BJ (cell line): ENCODE results near the gene PPP1R1B. TPM values are rescaled to one million over a fixed set of nuclear protein-coding genes. Genes with fewer than 3 reads are reported as not detected.

Experiments used
- CTCF ChIA-PET: fragments of 350-600 bp; formaldehyde crosslinking; extraction: SDS; loops from one replicate; lab custom pipeline; 2021; ENCODE audit warnings: antibody characterized with exemption, inconsistent platforms; lab: Yijun Ruan, JAX
- POLR2A ChIA-PET: fragments of 300-600 bp; sonication (Branson Sonifier 250); formaldehyde crosslinking; extraction: SDS; loops from one replicate; lab custom pipeline; 2021; ENCODE audit warnings: antibody characterized with exemption; lab: Charles Lee
- DNase-seq: peaks from one replicate; pipeline ENCODE4 v3.0.0-alpha.2; 2011; ENCODE audit warnings: low read depth
- H3K27me3 ChIP-seq: 2 replicates; pipeline ENCODE4 v1.6.0; 2011; ENCODE audit warnings: low read length; ENCODE audit not compliant: control insufficient read depth, insufficient read depth
- H3K36me3 ChIP-seq: 2 replicates; pipeline ENCODE4 v1.5.1; 2011; ENCODE audit warnings: low read length; ENCODE audit not compliant: control insufficient read depth, insufficient read depth
- H3K4me3 ChIP-seq: 2 replicates; pipeline ENCODE4 v1.5.1; 2011; ENCODE audit warnings: low read depth, mild to moderate bottlenecking, control low read depth, low read length
- CTCF ChIP-seq: IDR thresholded peaks from 2 replicates; pipeline ENCODE4 v1.5.1; 2011; ENCODE audit warnings: low read depth, mild to moderate bottlenecking, control low read depth, inconsistent platforms, low read length, moderate library complexity; ENCODE audit not compliant: insufficient read depth
- polyA plus RNA-seq: library from polyadenylated mRNA; depleted of rRNA; stranded (reverse); fragments of >200 nt; gene quantifications from 2 replicates; pipeline ENCODE4 v1.2.3, GENCODE V29; 2011; rRNA removed

Gene PPP1R1B
- polyA plus RNA-seq, 1 experiment: not detected

- DNase-seq: no peak
- H3K36me3 ChIP-seq: peaks cover 4% of the 10 kb centered on the region; the same call in 1 of the 2 replicates
- ChIA-PET CTCF (no interaction called here), POLR2A (no interaction called here)
- no peak overlapping the region for H3K4me3 ChIP-seq
- no peak for TF ChIP-seq CTCF
- H3K27me3 ChIP-seq: no peaks in the 10 kb centered on the region
Measured at GRCh38 chr17:39684369-39685192, 57.8 kb downstream of the PPP1R1B start.

Other genes starting within 250 kb of the PPP1R1B start
- 3.9 and 5.1 TPM in 2 replicates for gene FBXL20, start 225.3 kb upstream of the PPP1R1B start, polyA plus RNA-seq
- 22.9 and 33.3 TPM in 2 replicates for gene MED1, start 175.7 kb upstream of the PPP1R1B start, polyA plus RNA-seq
- 16.6 and 19.1 TPM in 2 replicates for gene CDK12, start 165.5 kb upstream of the PPP1R1B start, polyA plus RNA-seq
- gene NEUROD2, start 19.0 kb upstream of the PPP1R1B start, polyA plus RNA-seq: not detected in 2 replicates
- gene STARD3, start 10.2 kb downstream of the PPP1R1B start, polyA plus RNA-seq: 51.6 and 93.8 TPM in 2 replicates
- 0.16 and 0.22 TPM in 2 replicates for gene TCAP, start 38.4 kb downstream of the PPP1R1B start, polyA plus RNA-seq
- not detected in 2 replicates for gene PNMT, start 41.5 kb downstream of the PPP1R1B start, polyA plus RNA-seq
- 11.4 and 20.3 TPM in 2 replicates for gene PGAP3, start 61.1 kb downstream of the PPP1R1B start, polyA plus RNA-seq
- gene ERBB2, start 73.1 kb downstream of the PPP1R1B start, polyA plus RNA-seq: 22.8 and 35.4 TPM in 2 replicates
- gene MIEN1, start 103.6 kb downstream of the PPP1R1B start, polyA plus RNA-seq: 61.4 and 78.9 TPM in 2 replicates
- 0.09 and 0.23 TPM in 2 replicates for gene GRB7, start 111.0 kb downstream of the PPP1R1B start, polyA plus RNA-seq
- gene IKZF3, start 237.4 kb downstream of the PPP1R1B start, polyA plus RNA-seq: not detected in 2 replicates
- gene ZPBP2, start 241.2 kb downstream of the PPP1R1B start, polyA plus RNA-seq: not detected in 2 replicates